K562 (cell line): Measurements from ENCODE around the gene KMT2D. TPM values are rescaled to one million over a fixed set of nuclear protein-coding genes. Genes with fewer than 3 reads are reported as not detected.
A peak's percentile ranks its signal among the peaks of the same experiment; 100 is the strongest.

Experiments
- CEBPG ChIP-seq, 3 experiments: fragments of 200-800 bp in 1 of 3; sonication (Bioruptor generic) in 1 of 3; sonication (generic) in 1 of 3; formaldehyde crosslinking in 1 of 3; IDR thresholded peaks in 2 of 3; conservative IDR thresholded peaks in 1 of 3; 2 replicates each; pipeline versions ENCODE4 v1.6.1 to v1.8.0; 2016 to 2022; ENCODE audit warnings: missing compliant biosample characterization in 2 of 3, missing genetic modification characterization in 2 of 3, mild to moderate bottlenecking in 1 of 3, missing genetic modification reagents in 1 of 3
- CREBBP ChIP-seq: IDR thresholded peaks from one replicate; pipeline ENCODE4 v1.6.1; 2012; ENCODE audit warnings: low read depth, mild to moderate bottlenecking, control low read depth, inconsistent platforms, low read length
- CXXC5 ChIP-seq: fragments of 250-450 bp; sonication (Bioruptor Pico); IDR thresholded peaks from 2 replicates; pipeline ENCODE4 v1.8.0; 2022; ENCODE audit warnings: inconsistent platforms, mild to moderate bottlenecking, moderate library complexity
- EGR1 ChIP-seq: fragments of 450-650 bp; conservative IDR thresholded peaks from 2 replicates; pipeline ENCODE4 v1.6.1; 2017; ENCODE audit warnings: mild to moderate bottlenecking
- FOS ChIP-seq: IDR thresholded peaks from 3 replicates; pipeline ENCODE4 v1.6.1; 2011; ENCODE audit not compliant: insufficient read length; ENCODE audit errors: extremely low read depth
- FOXP1 ChIP-seq: sonication (generic); formaldehyde crosslinking; IDR thresholded peaks from 2 replicates; pipeline ENCODE4 v1.8.0; 2022; ENCODE audit warnings: mild to moderate bottlenecking, missing genetic modification reagents
- RAD51 ChIP-seq: fragments of 450-650 bp; IDR thresholded peaks from 2 replicates; pipeline ENCODE4 v1.7.1; 2016; ENCODE audit warnings: low read depth, mild to moderate bottlenecking, borderline replicate concordance
- SIN3A ChIP-seq, 2 experiments: fragments of 150-350 bp in 1 of 2; IDR thresholded peaks; 2 replicates each; pipeline ENCODE4 v1.6.1; 2011 to 2016; ENCODE audit warnings: borderline replicate concordance in 2 of 2, low read depth in 2 of 2, low read length in 2 of 2, mild to moderate bottlenecking in 2 of 2, moderate library complexity in 2 of 2; ENCODE audit not compliant: control insufficient read depth in 1 of 2
- TEAD2 ChIP-seq: fragments of 450-650 bp; IDR thresholded peaks from 2 replicates; pipeline ENCODE4 v1.6.1; 2016; ENCODE audit warnings: missing genetic modification characterization, control low read depth, missing compliant biosample characterization
- YY1 ChIP-seq, 3 experiments: IDR thresholded peaks; 2 replicates each; pipeline ENCODE4 v1.6.1; 2011; ENCODE audit warnings: low read length in 2 of 3, mild to moderate bottlenecking in 2 of 3, moderate library complexity in 2 of 3, borderline replicate concordance in 1 of 3, control low read depth in 1 of 3, low read depth in 1 of 3; ENCODE audit not compliant: insufficient read depth in 3 of 3, insufficient replicate concordance in 2 of 3, control insufficient read depth in 1 of 3, insufficient read length in 1 of 3; ENCODE audit errors: extremely low read depth in 1 of 3
- ZNF77 ChIP-seq: fragments of 250-450 bp; sonication (Bioruptor Pico); IDR thresholded peaks from 2 replicates; pipeline ENCODE4 v1.5.0; 2020
- ZNF79 ChIP-seq: fragments of 250-450 bp; sonication (Bioruptor Pico); IDR thresholded peaks from 2 replicates; pipeline ENCODE4 v1.4.0; 2020; ENCODE audit warnings: low read depth, mild to moderate bottlenecking, moderate library complexity
- polyA plus RNA-seq, 8 experiments: library from polyadenylated mRNA; depleted of rRNA in 4 of 8; stranded (reverse) in 5 of 8; unstranded in 3 of 8; fragments of >200 nt; fragmentation: Nextera tagmentation in 2 of 8; fragmentation: Illumina TruSeq in 1 of 8; extraction: Ambion mirVana in 2 of 8; extraction: Trizol in 1 of 8; gene quantifications; 2 replicates each; pipeline versions ENCODE4 v1.2.1 to v1.2.3, GENCODE V29; 2011 to 2014; ENCODE audit warnings: inconsistent platforms in 1 of 8, missing spikeins in 1 of 8
- total RNA-seq, 7 experiments: library from RNA; depleted of rRNA in 6 of 7; stranded (reverse); fragments of >200 nt in 6 of 7; fragmentation: Illumina TruSeq in 2 of 7; extraction: Trizol in 2 of 7; gene quantifications; 2 replicates each; pipeline versions ENCODE4 v1.2.1 to v1.2.3, GENCODE V29; 2011 to 2021; ENCODE audit warnings: low replicate concordance in 1 of 7
- TF ChIP-seq, protein P1 (sequence below): fragments of 450-650 bp; formaldehyde crosslinking; conservative IDR thresholded peaks from 2 replicates; pipeline ENCODE4 v1.4.0; 2022; ENCODE audit warnings: mild to moderate bottlenecking, missing genetic modification characterization
- TF ChIP-seq, protein P2 (sequence below): sonication (generic); formaldehyde crosslinking; IDR thresholded peaks from 2 replicates; pipeline ENCODE4 v1.9.0; 2022; ENCODE audit warnings: mild to moderate bottlenecking, missing genetic modification reagents
- TF ChIP-seq, protein P3 (sequence below): fragments of 200-800 bp; sonication (Bioruptor generic); IDR thresholded peaks from 2 replicates; pipeline ENCODE4 v1.6.1; 2017; ENCODE audit warnings: missing genetic modification characterization, missing compliant biosample characterization
- TF ChIP-seq, protein P4 (sequence below): fragments of 450-650 bp; IDR thresholded peaks from 2 replicates; pipeline ENCODE4 v1.6.1; 2016; ENCODE audit warnings: mild to moderate bottlenecking
- TF ChIP-seq, protein P5 (sequence below): fragments of 450-650 bp; IDR thresholded peaks from 2 replicates; pipeline ENCODE4 v1.6.1; 2016; ENCODE audit warnings: borderline replicate concordance

The KMT2D gene
- total and polyA plus RNA-seq, 9 of the 15 experiments (the other 6 are each of a cell fraction or from before 2014, with no cell fraction given): 0.22 to 93.7 (median 13.7) TPM

DNA sequence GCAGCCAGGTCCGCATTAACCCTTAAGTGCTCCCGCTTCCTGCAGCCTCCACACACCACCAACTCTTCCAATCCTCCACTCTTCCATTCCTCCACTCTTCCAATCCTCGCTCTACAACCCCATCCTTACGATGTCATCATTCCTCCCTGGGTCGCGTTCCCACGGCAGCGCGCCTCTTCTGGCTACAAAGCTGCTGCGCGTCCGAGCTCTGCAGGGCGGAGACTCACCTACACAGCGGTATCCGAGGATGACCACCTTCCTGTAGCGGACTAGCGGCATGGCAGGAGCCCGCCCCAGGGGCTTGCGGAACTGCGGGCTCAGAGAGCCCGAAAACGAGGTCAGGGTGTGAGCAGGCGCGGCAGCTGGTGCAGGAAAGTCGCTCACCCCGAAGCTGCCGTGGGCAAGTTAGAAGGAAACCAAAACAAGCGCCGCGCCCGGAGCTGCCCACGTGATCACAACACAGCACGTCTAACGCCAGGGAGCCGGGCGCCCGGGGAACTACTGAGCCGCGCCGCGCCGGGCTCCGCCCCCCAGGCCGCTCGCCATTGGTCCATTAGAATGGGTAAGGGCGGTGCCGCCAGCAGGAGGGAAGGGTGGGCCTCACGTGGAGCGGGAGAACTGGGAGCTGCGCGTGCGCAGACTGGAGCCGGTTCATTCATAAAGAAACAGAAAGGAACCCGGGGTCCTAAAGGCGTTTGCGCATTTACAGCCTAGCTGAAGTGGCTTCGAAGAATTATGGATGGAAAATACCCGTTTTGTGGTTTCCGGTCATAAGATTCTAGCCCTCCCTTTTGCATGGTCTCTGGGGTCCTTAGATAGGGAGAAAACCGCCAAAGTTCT is 9.1 kb upstream of the KMT2D start, which contains the start of gene RHEBL1 (continued):
- TF ChIP-seq, protein P1, sequence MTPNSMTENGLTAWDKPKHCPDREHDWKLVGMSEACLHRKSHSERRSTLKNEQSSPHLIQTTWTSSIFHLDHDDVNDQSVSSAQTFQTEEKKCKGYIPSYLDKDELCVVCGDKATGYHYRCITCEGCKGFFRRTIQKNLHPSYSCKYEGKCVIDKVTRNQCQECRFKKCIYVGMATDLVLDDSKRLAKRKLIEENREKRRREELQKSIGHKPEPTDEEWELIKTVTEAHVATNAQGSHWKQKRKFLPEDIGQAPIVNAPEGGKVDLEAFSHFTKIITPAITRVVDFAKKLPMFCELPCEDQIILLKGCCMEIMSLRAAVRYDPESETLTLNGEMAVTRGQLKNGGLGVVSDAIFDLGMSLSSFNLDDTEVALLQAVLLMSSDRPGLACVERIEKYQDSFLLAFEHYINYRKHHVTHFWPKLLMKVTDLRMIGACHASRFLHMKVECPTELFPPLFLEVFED (CRISPR knock-in tag): no peak
- TF ChIP-seq SIN3A (IDR thresholded peaks at IDR 0.05; ENCODE audit: borderline replicate concordance in 2 of 2, control insufficient read depth in 1 of 2, low read depth in 2 of 2, low read length in 2 of 2) (peak; percentile 54 to 73; a peak in 2 of 4 replicates), FOS (peak; percentile 5), CEBPG (CRISPR knock-in tag; IDR thresholded peaks at IDR 0.05) (peak; percentile 89), CEBPG (tag; conservative IDR thresholded peaks at IDR 0.05 in 1 of 2, IDR thresholded peaks at IDR 0.05 in 1 of 2) (peak; percentile 52 to 63), CREBBP (no peak), ZNF79 (CRISPR knock-in tag) (no peak), RAD51 (peak; percentile 97), ZNF77 (CRISPR knock-in tag) (no peak), CXXC5 (CRISPR knock-in tag) (peak; percentile 86), FOXP1 (CRISPR knock-in tag) (peak; percentile 89), EGR1 (0 out of 2 replicates have a peak, but pooled peaks have one; percentile 26), TEAD2 (tag) (no peak), YY1 (IDR thresholded peaks at IDR 0.05; ENCODE audit: borderline replicate concordance in 1 of 3, control insufficient read depth in 1 of 3, extremely low read depth in 1 of 3, insufficient read depth in 3 of 3, insufficient read length in 1 of 3, insufficient replicate concordance in 2 of 3, low read depth in 1 of 3, low read length in 2 of 3) (peak in 1 of 3 experiments; percentile 17)
- TF ChIP-seq, protein P2, sequence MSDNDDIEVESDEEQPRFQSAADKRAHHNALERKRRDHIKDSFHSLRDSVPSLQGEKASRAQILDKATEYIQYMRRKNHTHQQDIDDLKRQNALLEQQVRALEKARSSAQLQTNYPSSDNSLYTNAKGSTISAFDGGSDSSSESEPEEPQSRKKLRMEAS (CRISPR knock-in tag): peak; percentile 90
- TF ChIP-seq, protein P3, sequence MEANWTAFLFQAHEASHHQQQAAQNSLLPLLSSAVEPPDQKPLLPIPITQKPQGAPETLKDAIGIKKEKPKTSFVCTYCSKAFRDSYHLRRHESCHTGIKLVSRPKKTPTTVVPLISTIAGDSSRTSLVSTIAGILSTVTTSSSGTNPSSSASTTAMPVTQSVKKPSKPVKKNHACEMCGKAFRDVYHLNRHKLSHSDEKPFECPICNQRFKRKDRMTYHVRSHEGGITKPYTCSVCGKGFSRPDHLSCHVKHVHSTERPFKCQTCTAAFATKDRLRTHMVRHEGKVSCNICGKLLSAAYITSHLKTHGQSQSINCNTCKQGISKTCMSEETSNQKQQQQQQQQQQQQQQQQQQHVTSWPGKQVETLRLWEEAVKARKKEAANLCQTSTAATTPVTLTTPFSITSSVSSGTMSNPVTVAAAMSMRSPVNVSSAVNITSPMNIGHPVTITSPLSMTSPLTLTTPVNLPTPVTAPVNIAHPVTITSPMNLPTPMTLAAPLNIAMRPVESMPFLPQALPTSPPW: peak; percentile 65
- TF ChIP-seq, protein P4, sequence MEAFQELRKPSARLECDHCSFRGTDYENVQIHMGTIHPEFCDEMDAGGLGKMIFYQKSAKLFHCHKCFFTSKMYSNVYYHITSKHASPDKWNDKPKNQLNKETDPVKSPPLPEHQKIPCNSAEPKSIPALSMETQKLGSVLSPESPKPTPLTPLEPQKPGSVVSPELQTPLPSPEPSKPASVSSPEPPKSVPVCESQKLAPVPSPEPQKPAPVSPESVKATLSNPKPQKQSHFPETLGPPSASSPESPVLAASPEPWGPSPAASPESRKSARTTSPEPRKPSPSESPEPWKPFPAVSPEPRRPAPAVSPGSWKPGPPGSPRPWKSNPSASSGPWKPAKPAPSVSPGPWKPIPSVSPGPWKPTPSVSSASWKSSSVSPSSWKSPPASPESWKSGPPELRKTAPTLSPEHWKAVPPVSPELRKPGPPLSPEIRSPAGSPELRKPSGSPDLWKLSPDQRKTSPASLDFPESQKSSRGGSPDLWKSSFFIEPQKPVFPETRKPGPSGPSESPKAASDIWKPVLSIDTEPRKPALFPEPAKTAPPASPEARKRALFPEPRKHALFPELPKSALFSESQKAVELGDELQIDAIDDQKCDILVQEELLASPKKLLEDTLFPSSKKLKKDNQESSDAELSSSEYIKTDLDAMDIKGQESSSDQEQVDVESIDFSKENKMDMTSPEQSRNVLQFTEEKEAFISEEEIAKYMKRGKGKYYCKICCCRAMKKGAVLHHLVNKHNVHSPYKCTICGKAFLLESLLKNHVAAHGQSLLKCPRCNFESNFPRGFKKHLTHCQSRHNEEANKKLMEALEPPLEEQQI: no peak
- TF ChIP-seq, protein P5, sequence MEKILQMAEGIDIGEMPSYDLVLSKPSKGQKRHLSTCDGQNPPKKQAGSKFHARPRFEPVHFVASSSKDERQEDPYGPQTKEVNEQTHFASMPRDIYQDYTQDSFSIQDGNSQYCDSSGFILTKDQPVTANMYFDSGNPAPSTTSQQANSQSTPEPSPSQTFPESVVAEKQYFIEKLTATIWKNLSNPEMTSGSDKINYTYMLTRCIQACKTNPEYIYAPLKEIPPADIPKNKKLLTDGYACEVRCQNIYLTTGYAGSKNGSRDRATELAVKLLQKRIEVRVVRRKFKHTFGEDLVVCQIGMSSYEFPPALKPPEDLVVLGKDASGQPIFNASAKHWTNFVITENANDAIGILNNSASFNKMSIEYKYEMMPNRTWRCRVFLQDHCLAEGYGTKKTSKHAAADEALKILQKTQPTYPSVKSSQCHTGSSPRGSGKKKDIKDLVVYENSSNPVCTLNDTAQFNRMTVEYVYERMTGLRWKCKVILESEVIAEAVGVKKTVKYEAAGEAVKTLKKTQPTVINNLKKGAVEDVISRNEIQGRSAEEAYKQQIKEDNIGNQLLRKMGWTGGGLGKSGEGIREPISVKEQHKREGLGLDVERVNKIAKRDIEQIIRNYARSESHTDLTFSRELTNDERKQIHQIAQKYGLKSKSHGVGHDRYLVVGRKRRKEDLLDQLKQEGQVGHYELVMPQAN: peak; percentile 98
